SU-DHL-6 (cell line): ENCODE measurements around the gene ST14.

Source experiments
- EZH2phosphoT487 ChIP-seq: fragments of 200-600 bp; sonication (generic), shearing (Covaris generic); conservative IDR thresholded peaks from 2 replicates; pipeline ENCODE4 v1.6.1; 2018; ENCODE audit warnings: mild to moderate bottlenecking, antibody characterized with exemption, low read length, moderate library complexity, mixed read lengths
- TF ChIP-seq, protein P1 (sequence below): fragments of 200-600 bp; sonication (generic); IDR thresholded peaks from one replicate; pipeline ENCODE4 v1.5.1; 2017; ENCODE audit warnings: antibody characterized with exemption, mild to moderate bottlenecking, low read length, moderate library complexity; ENCODE audit not compliant: insufficient read depth, poor library complexity, severe bottlenecking

DNA sequence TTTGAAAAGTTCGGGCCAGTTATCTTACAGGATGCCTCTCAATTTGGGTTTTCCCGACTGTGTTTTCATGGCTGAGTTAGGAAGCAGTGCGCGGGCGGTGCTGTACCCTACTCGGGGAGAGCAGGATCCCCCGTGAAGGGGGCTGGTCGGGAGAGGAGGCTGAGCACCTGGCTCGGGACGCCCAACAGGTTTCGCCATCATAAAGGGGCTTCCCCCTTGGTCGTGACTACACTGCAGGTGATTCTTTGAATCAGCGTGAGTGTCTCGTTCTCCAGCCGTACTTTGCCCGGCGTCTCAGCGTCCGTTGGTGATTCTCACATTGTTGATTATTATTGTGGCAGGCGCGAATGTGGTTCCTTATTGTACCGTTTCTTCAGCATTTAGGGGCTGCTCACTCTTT lies 46.6 kb downstream of the ST14 start:
- TF ChIP-seq, protein P1, sequence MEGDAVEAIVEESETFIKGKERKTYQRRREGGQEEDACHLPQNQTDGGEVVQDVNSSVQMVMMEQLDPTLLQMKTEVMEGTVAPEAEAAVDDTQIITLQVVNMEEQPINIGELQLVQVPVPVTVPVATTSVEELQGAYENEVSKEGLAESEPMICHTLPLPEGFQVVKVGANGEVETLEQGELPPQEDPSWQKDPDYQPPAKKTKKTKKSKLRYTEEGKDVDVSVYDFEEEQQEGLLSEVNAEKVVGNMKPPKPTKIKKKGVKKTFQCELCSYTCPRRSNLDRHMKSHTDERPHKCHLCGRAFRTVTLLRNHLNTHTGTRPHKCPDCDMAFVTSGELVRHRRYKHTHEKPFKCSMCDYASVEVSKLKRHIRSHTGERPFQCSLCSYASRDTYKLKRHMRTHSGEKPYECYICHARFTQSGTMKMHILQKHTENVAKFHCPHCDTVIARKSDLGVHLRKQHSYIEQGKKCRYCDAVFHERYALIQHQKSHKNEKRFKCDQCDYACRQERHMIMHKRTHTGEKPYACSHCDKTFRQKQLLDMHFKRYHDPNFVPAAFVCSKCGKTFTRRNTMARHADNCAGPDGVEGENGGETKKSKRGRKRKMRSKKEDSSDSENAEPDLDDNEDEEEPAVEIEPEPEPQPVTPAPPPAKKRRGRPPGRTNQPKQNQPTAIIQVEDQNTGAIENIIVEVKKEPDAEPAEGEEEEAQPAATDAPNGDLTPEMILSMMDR = no peak
- no peak for TF ChIP-seq EZH2phosphoT487
